B cell (primary cell): ENCODE data around the gene WWTR1. TPM values are rescaled to one million over a fixed set of nuclear protein-coding genes. Genes with fewer than 3 reads are reported as not detected.
A peak's percentile ranks its signal among the peaks of the same experiment; 100 is the strongest.

Experiments used
- ATAC-seq: fragments of 200-7000 bp; cut with Tn5 transposase; one replicate; pipeline ENCODE4 v1.10.0; 2021; ENCODE audit warnings: low read depth, mild to moderate bottlenecking, moderate number of reproducible peaks, moderate library complexity
- CTCF ChIA-PET: fragments of 350-600 bp; sonication (Branson Sonifier 250); formaldehyde crosslinking; loops from one replicate; lab custom pipeline; 2021; ENCODE audit warnings: antibody characterized with exemption, inconsistent platforms; lab: Charles Lee
- POLR2A ChIA-PET: fragments of 350-600 bp; sonication (Branson Sonifier 250); formaldehyde crosslinking; loops from one replicate; lab custom pipeline; 2021; ENCODE audit warnings: antibody characterized with exemption; lab: Charles Lee
- DNase-seq: peaks from one replicate; pipeline ENCODE4 v3.0.0; 2013
- H2AFZ ChIP-seq: 2 replicates; pipeline ENCODE4 v1.6.1; 2012; ENCODE audit warnings: mild to moderate bottlenecking, low read depth, low read length; ENCODE audit not compliant: insufficient read depth, poor library complexity, severe bottlenecking
- H3K27ac ChIP-seq, 2 donors: 1 replicate in 1 of 2; 2 replicates in 1 of 2; pipeline ENCODE4 v1.5.1; 2012 to 2013; ENCODE audit warnings: low read length in 2 of 2, mild to moderate bottlenecking in 2 of 2, moderate library complexity in 1 of 2
- H3K27me3 ChIP-seq, 4 experiments: fragments of 200-600 bp in 1 of 4; sonication (generic) in 1 of 4; replicated peaks in 1 of 4; 1 replicate in 2 of 4; 2 replicates in 2 of 4; pipeline versions ENCODE4 v1.6.1 to v1.7.0; 2013 to 2016; ENCODE audit warnings: low read length in 3 of 4, mild to moderate bottlenecking in 2 of 4, mixed read lengths in 1 of 4, moderate library complexity in 1 of 4; ENCODE audit not compliant: insufficient read depth in 4 of 4, control insufficient read depth in 3 of 4; ENCODE audit errors: control extremely low read depth in 1 of 4
- H3K36me3 ChIP-seq, 2 experiments: replicated peaks in 1 of 2; 1 replicate in 1 of 2; 2 replicates in 1 of 2; pipeline versions ENCODE4 v1.6.1 to v1.7.1; 2013; ENCODE audit warnings: low read length in 1 of 2; ENCODE audit not compliant: insufficient read depth in 2 of 2, control insufficient read depth in 1 of 2; ENCODE audit errors: control extremely low read depth in 1 of 2, extremely low read depth in 1 of 2
- H3K4me1 ChIP-seq, 2 donors: fragments of 200-600 bp in 1 of 2; sonication (generic) in 1 of 2; 1 replicate in 1 of 2; 2 replicates in 1 of 2; pipeline versions ENCODE4 v1.5.1 to v1.6.1; 2013 to 2017; ENCODE audit warnings: low read length in 2 of 2; ENCODE audit not compliant: control insufficient read depth in 2 of 2, insufficient read depth in 2 of 2
- H3K4me2 ChIP-seq: replicated peaks from 2 replicates; pipeline ENCODE3; 2012; ENCODE audit warnings: mild to moderate bottlenecking, low read depth, low read length; ENCODE audit not compliant: poor library complexity, severe bottlenecking
- H3K4me3 ChIP-seq, 5 experiments: fragments of 200-600 bp in 1 of 5; sonication (generic) in 1 of 5; 1 replicate in 3 of 5; 2 replicates in 2 of 5; pipeline versions ENCODE4 v1.5.1 to v1.7.0; 2011 to 2016; ENCODE audit warnings: low read length in 4 of 5, mild to moderate bottlenecking in 4 of 5, low read depth in 2 of 5, control low read depth in 1 of 5, moderate library complexity in 1 of 5; ENCODE audit not compliant: insufficient read depth in 1 of 5; ENCODE audit errors: control extremely low read depth in 1 of 5, extremely low read depth in 1 of 5
- H3K79me2 ChIP-seq: fragments of 200-600 bp; sonication (generic); one replicate; pipeline ENCODE4 v1.6.0; 2016; ENCODE audit warnings: low read length; ENCODE audit not compliant: control insufficient read depth, insufficient read depth
- H3K9ac ChIP-seq: fragments of 200-600 bp; sonication (generic); 2 replicates; pipeline ENCODE4 v1.6.1; 2017; ENCODE audit warnings: mild to moderate bottlenecking, low read length, moderate library complexity
- H3K9me3 ChIP-seq, 3 donors: one replicate each; pipeline versions ENCODE4 v1.6.1 to v1.7.1; 2013; ENCODE audit warnings: low read length in 2 of 3; ENCODE audit not compliant: control insufficient read depth in 2 of 3, insufficient read depth in 1 of 3; ENCODE audit errors: control extremely low read depth in 1 of 3
- H4K20me1 ChIP-seq: 2 replicates; pipeline ENCODE4 v1.6.0; 2012; ENCODE audit warnings: mild to moderate bottlenecking, low read length; ENCODE audit not compliant: insufficient read depth, control insufficient read depth, poor library complexity, severe bottlenecking
- H3K27ac Mint-ChIP-seq: one replicate; pipeline ENCODE4 v1.8.0; 2021; ENCODE audit warnings: mixed read lengths
- H3K27me3 Mint-ChIP-seq: one replicate; pipeline ENCODE4 v1.8.0; 2021; ENCODE audit warnings: mixed read lengths
- H3K4me1 Mint-ChIP-seq: one replicate; pipeline ENCODE4 v1.8.0; 2021; ENCODE audit warnings: mixed read lengths
- H3K4me3 Mint-ChIP-seq: one replicate; pipeline ENCODE4 v1.8.0; 2021; ENCODE audit warnings: mixed read lengths
- H3K9me3 Mint-ChIP-seq: one replicate; pipeline ENCODE4 v1.8.0; 2022; ENCODE audit warnings: mixed read lengths; ENCODE audit not compliant: insufficient read depth
- CTCF ChIP-seq: fragments of 200-600 bp; IDR thresholded peaks from one replicate; pipeline ENCODE4 v1.8.0; 2022; ENCODE audit warnings: antibody characterized with exemption, mild to moderate bottlenecking
- EZH2 ChIP-seq: IDR thresholded peaks from 2 replicates; pipeline ENCODE4 v1.6.1; 2012; ENCODE audit warnings: borderline replicate concordance, low read depth, mild to moderate bottlenecking, moderate library complexity, low read length; ENCODE audit not compliant: insufficient read depth, poor library complexity, severe bottlenecking
- WGBS: methylation state at CpG from one replicate; pipeline ENCODE4 v1.1.5; 2013; ENCODE audit warnings: missing lambda C conversion rate; ENCODE audit not compliant: insufficient coverage; 5-methylcytosine and 5-hydroxymethylcytosine counted together
- intact Hi-C: fragments of 100-400 bp; cut with micrococcal nuclease; formaldehyde crosslinking; loops from one replicate; pipeline ENCODE4 v1.10.0; 2022
- polyA plus RNA-seq: library from polyadenylated mRNA; depleted of rRNA; stranded (reverse); fragments of >200 nt; gene quantifications from 2 replicates; pipeline ENCODE4 v1.2.3, GENCODE V29; 2012
- total RNA-seq, 2 donors: library from RNA; stranded (reverse); fragments of 120-200 nt in 1 of 2; gene quantifications; 1 replicate in 1 of 2; 2 replicates in 1 of 2; pipeline versions ENCODE4 v1.2.3 to v1.2.4, GENCODE V29; 2013 to 2022

Gene WWTR1
- total and polyA plus RNA-seq, 2 donors (not counting 1 experiment from before 2014, with no cell fraction given) = 0.79 to 2.3 TPM

- H3K4me3 ChIP-seq = no peak overlapping the region
- DNase-seq (peak; percentile 15), ATAC-seq (no peak)
- no peaks in the 10 kb centered on the region for H4K20me1 ChIP-seq
- no peaks in the 10 kb centered on the region for H3K79me2 ChIP-seq
- TF ChIP-seq CTCF (no peak), EZH2 (no peak)
- no peaks in the 10 kb centered on the region for H3K9me3 Mint-ChIP-seq
- intact Hi-C loops = loop anchor here (10.0 kb wide), 1 partner anchor 356 kb away; the partner anchor contains the start of gene HPS3
- no peak overlapping the region for H3K4me2 ChIP-seq
- no peaks in the 10 kb centered on the region for H3K4me1 ChIP-seq
- H3K4me3 Mint-ChIP-seq = no peak overlapping the region
- H3K27ac Mint-ChIP-seq = no peak overlapping the region
- no peaks in the 10 kb centered on the region for H3K36me3 ChIP-seq
- no peaks in the 10 kb centered on the region for H3K4me1 Mint-ChIP-seq
- whole genome bisulfite sequencing = 71% methylated on average over 9 of the region's 15 CpGs
- H3K27me3 ChIP-seq = no peaks in the 10 kb centered on the region
- no peak overlapping the region for H3K27ac ChIP-seq
- ChIA-PET CTCF (no interaction called here), POLR2A (no interaction called here)
- peaks cover 4% of the 10 kb centered on the region for H3K27me3 Mint-ChIP-seq
- no peaks in the 10 kb centered on the region for H3K9me3 ChIP-seq
- no peak overlapping the region for H3K9ac ChIP-seq
- no peak overlapping the region for H2AFZ ChIP-seq
Measured at GRCh38 chr3:149480326-149481017, 177.4 kb downstream of the WWTR1 start.

GRCh38 chr3:149479621-149480325, 178.1 kb downstream of the WWTR1 start:
- TF ChIP-seq EZH2 (no peak), CTCF (no peak)
- Histone ChIP-seq H3K9me3 (no peaks in the 10 kb centered on the region), H3K36me3 (no peaks in the 10 kb centered on the region), H3K4me1 (no peaks in the 10 kb centered on the region), H3K27me3 (no peaks in the 10 kb centered on the region), H3K4me2 (no peak overlapping the region), H3K79me2 (no peaks in the 10 kb centered on the region), H2AFZ (no peak overlapping the region), H4K20me1 (no peaks in the 10 kb centered on the region), H3K9ac (no peak overlapping the region), H3K4me3 (no peak overlapping the region), H3K27ac (no peak overlapping the region)
- ATAC-seq = no peak
- WGBS = 97% methylated on average over 8 of the region's 14 CpGs
- Mint-ChIP-seq H3K4me1 (no peaks in the 10 kb centered on the region), H3K9me3 (no peaks in the 10 kb centered on the region), H3K4me3 (no peak overlapping the region), H3K27ac (no peak overlapping the region), H3K27me3 (peaks cover 4% of the 10 kb centered on the region)
- CTCF ChIA-PET = no interaction called here
- POLR2A ChIA-PET = no interaction called here
- DNase-seq = no peak
- intact Hi-C loops = loop anchor here (10.0 kb wide), 1 partner anchor 355 kb away; the partner anchor contains the start of gene HPS3
